ENCODE measurements around the gene ZNF665.

The ZNF665 gene

GRCh38 chr19:53147645-53148044, 45.5 kb downstream of the ZNF665 start:
- TF ChIP-seq CTCF (IDR thresholded peaks at IDR 0.05; ENCODE audit: borderline replicate concordance, extremely low read depth, low read length, poor library complexity, severe bottlenecking): no peak
- no peak for TF ChIP-seq EZH2 (IDR thresholded peaks at IDR 0.05; ENCODE audit: borderline replicate concordance, low read depth, low read length, severe bottlenecking)
- Histone ChIP-seq H3K4me3 (ENCODE audit: low read depth in 1 of 2, low read length in 2 of 2) (no peak overlapping the region), H3K9me3 (ENCODE audit: insufficient read depth, low read length, severe bottlenecking) (peaks cover 33% of the 10 kb centered on the region), H3K27me3 (ENCODE audit: insufficient read depth, low read length, poor library complexity) (no peaks in the 10 kb centered on the region), H4K20me1 (ENCODE audit: insufficient read depth, low read length) (no peaks in the 10 kb centered on the region), H2AFZ (ENCODE audit: low read depth, low read length) (no peak overlapping the region), H3K36me3 (ENCODE audit: insufficient read depth, low read length) (peaks cover 81% of the 10 kb centered on the region), H3K79me2 (ENCODE audit: insufficient read depth, low read length) (peaks cover 19% of the 10 kb centered on the region; the same call in 1 of the 2 replicates), H3K4me1 (ENCODE audit: insufficient read depth, low read length) (no peaks in the 10 kb centered on the region), H3K27ac (ENCODE audit: low read length) (no peak overlapping the region), H3K4me2 (ENCODE audit: insufficient read depth, low read length) (no peak overlapping the region), H3K9ac (ENCODE audit: low read depth, low read length) (no peak overlapping the region)
- ATAC-seq (ENCODE audit: insufficient read depth, low read depth): no peak
- no peak for DNase-seq

GRCh38 chr19:53140351-53140750, 52.8 kb downstream of the ZNF665 start:
- H4K20me1 ChIP-seq (ENCODE audit: insufficient read depth, low read length): no peaks in the 10 kb centered on the region
- TF ChIP-seq EZH2 (IDR thresholded peaks at IDR 0.05; ENCODE audit: borderline replicate concordance, low read depth, low read length, severe bottlenecking) (no peak), CTCF (IDR thresholded peaks at IDR 0.05; ENCODE audit: borderline replicate concordance, extremely low read depth, low read length, poor library complexity, severe bottlenecking) (no peak)
- H3K9me3 ChIP-seq (ENCODE audit: insufficient read depth, low read length, severe bottlenecking): peaks cover 25% of the 10 kb centered on the region
- no peak overlapping the region for H3K4me3 ChIP-seq (ENCODE audit: low read depth in 1 of 2, low read length in 2 of 2)
- no peak overlapping the region for H3K4me2 ChIP-seq (ENCODE audit: insufficient read depth, low read length)
- DNase-seq (no peak), ATAC-seq (ENCODE audit: insufficient read depth, low read depth) (no peak)
- H3K4me1 ChIP-seq (ENCODE audit: insufficient read depth, low read length): no peaks in the 10 kb centered on the region
- no peak overlapping the region for H2AFZ ChIP-seq (ENCODE audit: low read depth, low read length)
- peaks cover 46% of the 10 kb centered on the region for H3K36me3 ChIP-seq (ENCODE audit: insufficient read depth, low read length)
- H3K79me2 ChIP-seq (ENCODE audit: insufficient read depth, low read length): no peaks in the 10 kb centered on the region
- H3K9ac ChIP-seq (ENCODE audit: low read depth, low read length): no peak overlapping the region
- no peaks in the 10 kb centered on the region for H3K27me3 ChIP-seq (ENCODE audit: insufficient read depth, low read length, poor library complexity)
- H3K27ac ChIP-seq (ENCODE audit: low read length): no peak overlapping the region

GRCh38 chr19:53136432-53136831, 56.7 kb downstream of the ZNF665 start:
- no peak overlapping the region for H2AFZ ChIP-seq (ENCODE audit: low read depth, low read length)
- H3K27ac ChIP-seq (ENCODE audit: low read length): no peak overlapping the region
- H3K4me3 ChIP-seq (ENCODE audit: low read depth in 1 of 2, low read length in 2 of 2): no peak overlapping the region
- no peak overlapping the region for H3K9ac ChIP-seq (ENCODE audit: low read depth, low read length)
- peaks cover 5% of the 10 kb centered on the region for H3K9me3 ChIP-seq (ENCODE audit: insufficient read depth, low read length, severe bottlenecking)
- peaks cover 16% of the 10 kb centered on the region for H3K4me1 ChIP-seq (ENCODE audit: insufficient read depth, low read length)
- H3K36me3 ChIP-seq (ENCODE audit: insufficient read depth, low read length): peaks cover 13% of the 10 kb centered on the region
- H3K4me2 ChIP-seq (ENCODE audit: insufficient read depth, low read length): no peak overlapping the region
- peaks cover 5% of the 10 kb centered on the region; the same call in 1 of the 2 replicates for H4K20me1 ChIP-seq (ENCODE audit: insufficient read depth, low read length)
- TF ChIP-seq EZH2 (IDR thresholded peaks at IDR 0.05; ENCODE audit: borderline replicate concordance, low read depth, low read length, severe bottlenecking): no peak
- TF ChIP-seq CTCF (IDR thresholded peaks at IDR 0.05; ENCODE audit: borderline replicate concordance, extremely low read depth, low read length, poor library complexity, severe bottlenecking): no peak
- ATAC-seq (ENCODE audit: insufficient read depth, low read depth) (no peak), DNase-seq (no peak)
- peaks cover 11% of the 10 kb centered on the region for H3K79me2 ChIP-seq (ENCODE audit: insufficient read depth, low read length)
- H3K27me3 ChIP-seq (ENCODE audit: insufficient read depth, low read length, poor library complexity): no peaks in the 10 kb centered on the region

Measured in DND-41 (cell line).